Measurements from ENCODE around the gene TRIO. TPM values are rescaled to one million over a fixed set of nuclear protein-coding genes. Genes with fewer than 3 reads are reported as not detected.

TRIO gene
- total and polyA plus RNA-seq, 10 of the 15 experiments (the other 5 are each of a cell fraction or from before 2014, with no cell fraction given), result 5.1 to 96.4 (median 44.6) TPM

DNA sequence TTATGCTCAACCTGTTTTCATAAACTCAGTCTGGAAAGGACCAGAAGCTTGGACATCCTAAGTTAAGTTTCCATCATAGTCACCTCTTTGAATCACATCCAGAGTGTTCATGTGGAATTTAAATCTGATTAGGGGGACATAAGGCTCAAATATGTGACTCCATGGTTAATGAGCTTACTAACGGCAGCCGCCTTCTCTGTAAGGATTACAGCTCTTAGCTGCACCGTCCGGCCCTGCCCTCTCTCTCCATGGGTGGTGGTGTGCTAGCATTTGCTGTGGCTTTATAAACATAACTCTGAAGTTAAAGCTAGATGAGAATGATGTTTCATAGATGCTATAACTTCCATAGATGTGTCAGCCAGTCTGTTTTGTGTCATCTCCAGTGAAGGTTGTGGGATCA lies 156.5 kb downstream of the TRIO start:
- Histone ChIP-seq H3K27me3 (replicated peaks in 1 of 2; ENCODE audit: control insufficient read depth in 2 of 2, insufficient read depth in 2 of 2, low read length in 1 of 2) (no peaks in the 10 kb centered on the region), H3K27ac (ENCODE audit: control insufficient read depth, insufficient read depth) (no peak overlapping the region), H3K4me2 (ENCODE audit: control insufficient read depth, insufficient read depth) (no peak overlapping the region), H2AFZ (ENCODE audit: control insufficient read depth, low read depth, low read length) (no peak overlapping the region), H3K9ac (ENCODE audit: control insufficient read depth, insufficient read depth, low read length) (no peak overlapping the region), H4K20me1 (ENCODE audit: control insufficient read depth, insufficient read depth) (no peaks in the 10 kb centered on the region), H3K4me1 (ENCODE audit: control insufficient read depth, insufficient read depth, low read length) (no peaks in the 10 kb centered on the region), H3K4me3 (no peak overlapping the region), H3K36me3 (ENCODE audit: control insufficient read depth in 2 of 2, insufficient read depth in 2 of 2, low read length in 1 of 2) (peaks cover 13 to 18% of the 10 kb centered on the region in 2 experiments), H3K79me2 (ENCODE audit: control insufficient read depth, insufficient read depth, low read length) (no peaks in the 10 kb centered on the region), H3K9me3 (replicated peaks; ENCODE audit: control insufficient read depth, insufficient read depth, low read length) (no peaks in the 10 kb centered on the region)
- no TSS peak for BruUV-seq (replicated peaks)
- RAD21 ChIA-PET (ENCODE audit: unreplicated experiment), result no interaction called here
- FAIRE-seq (no peak), DNase-seq (ENCODE audit: low read depth, low spot score) (no peak), ATAC-seq (no peak)
- WGBS (ENCODE audit: insufficient coverage, insufficient replicate concordance, low lambda C conversion rate, missing lambda C conversion rate), result 89% methylated on average over 4 of the region's 4 CpGs
- in situ Hi-C loops (cut with MboI) (no loop called here), intact Hi-C loops (cut with micrococcal nuclease; ENCODE audit: unreplicated experiment) (no loop called here)
- POLR2A ChIA-PET, result no interaction called here
- CTCF ChIA-PET, result no interaction called here
- SMC1A ChIA-PET (ENCODE audit: uncharacterized antibody, unreplicated experiment), result no interaction called here
- TF ChIP-seq SP1 (IDR thresholded peaks at IDR 0.05; ENCODE audit: low read depth, low read length) (no peak), GATAD2B (conservative IDR thresholded peaks at IDR 0.05; ENCODE audit: low read depth) (no peak), MTA2 (IDR thresholded peaks at IDR 0.05; ENCODE audit: low read depth) (no peak), ZNF592 (IDR thresholded peaks at IDR 0.05) (no peak), RB1 (IDR thresholded peaks at IDR 0.05; ENCODE audit: borderline replicate concordance) (no peak), CEBPB (IDR thresholded peaks at IDR 0.05; ENCODE audit: borderline replicate concordance in 1 of 2, low read depth in 2 of 2, low read length in 2 of 2) (no peak), GABPA (IDR thresholded peaks at IDR 0.05; ENCODE audit: low read depth) (no peak), TCF3 (IDR thresholded peaks at IDR 0.05; ENCODE audit: borderline replicate concordance, insufficient read depth, low read depth, low read length) (no peak), PAX8 (IDR thresholded peaks at IDR 0.05) (no peak), RAD51 (IDR thresholded peaks at IDR 0.05) (no peak), RFX5 (IDR thresholded peaks at IDR 0.05; ENCODE audit: low read depth, low read length) (no peak), TAF1 (IDR thresholded peaks at IDR 0.05; ENCODE audit: borderline replicate concordance, low read depth, low read length) (no peak), REST (IDR thresholded peaks at IDR 0.05; ENCODE audit: low read depth, low read length) (no peak)
- TF ChIP-seq, protein P1, sequence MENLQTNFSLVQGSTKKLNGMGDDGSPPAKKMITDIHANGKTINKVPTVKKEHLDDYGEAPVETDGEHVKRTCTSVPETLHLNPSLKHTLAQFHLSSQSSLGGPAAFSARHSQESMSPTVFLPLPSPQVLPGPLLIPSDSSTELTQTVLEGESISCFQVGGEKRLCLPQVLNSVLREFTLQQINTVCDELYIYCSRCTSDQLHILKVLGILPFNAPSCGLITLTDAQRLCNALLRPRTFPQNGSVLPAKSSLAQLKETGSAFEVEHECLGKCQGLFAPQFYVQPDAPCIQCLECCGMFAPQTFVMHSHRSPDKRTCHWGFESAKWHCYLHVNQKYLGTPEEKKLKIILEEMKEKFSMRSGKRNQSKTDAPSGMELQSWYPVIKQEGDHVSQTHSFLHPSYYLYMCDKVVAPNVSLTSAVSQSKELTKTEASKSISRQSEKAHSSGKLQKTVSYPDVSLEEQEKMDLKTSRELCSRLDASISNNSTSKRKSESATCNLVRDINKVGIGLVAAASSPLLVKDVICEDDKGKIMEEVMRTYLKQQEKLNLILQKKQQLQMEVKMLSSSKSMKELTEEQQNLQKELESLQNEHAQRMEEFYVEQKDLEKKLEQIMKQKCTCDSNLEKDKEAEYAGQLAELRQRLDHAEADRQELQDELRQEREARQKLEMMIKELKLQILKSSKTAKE (IDR thresholded peaks at IDR 0.05; ENCODE audit: low read depth, poor library complexity, severe bottlenecking), result no peak
- TF ChIP-seq, protein P2, sequence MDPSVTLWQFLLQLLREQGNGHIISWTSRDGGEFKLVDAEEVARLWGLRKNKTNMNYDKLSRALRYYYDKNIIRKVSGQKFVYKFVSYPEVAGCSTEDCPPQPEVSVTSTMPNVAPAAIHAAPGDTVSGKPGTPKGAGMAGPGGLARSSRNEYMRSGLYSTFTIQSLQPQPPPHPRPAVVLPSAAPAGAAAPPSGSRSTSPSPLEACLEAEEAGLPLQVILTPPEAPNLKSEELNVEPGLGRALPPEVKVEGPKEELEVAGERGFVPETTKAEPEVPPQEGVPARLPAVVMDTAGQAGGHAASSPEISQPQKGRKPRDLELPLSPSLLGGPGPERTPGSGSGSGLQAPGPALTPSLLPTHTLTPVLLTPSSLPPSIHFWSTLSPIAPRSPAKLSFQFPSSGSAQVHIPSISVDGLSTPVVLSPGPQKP (IDR thresholded peaks at IDR 0.05; ENCODE audit: low read depth, low read length), result no peak
